Endothelial cell (in vitro differentiated cells): ENCODE measurements around the gene BARD1. TPM values are rescaled to one million over a fixed set of nuclear protein-coding genes. Genes with fewer than 3 reads are reported as not detected.
A peak's percentile ranks its signal among the peaks of the same experiment; 100 is the strongest.
"Not testable (repeated sequence)": the region's sequence is repeated elsewhere in the genome, so short reads cannot be mapped to it uniquely, and the experiment has no call there.

Experiments
- DNase-seq: peaks from one replicate; pipeline ENCODE4 v3.0.0; 2021; ENCODE audit warnings: low spot score
- H3K27ac Mint-ChIP-seq: one replicate; pipeline ENCODE4 v1.8.0; 2021; ENCODE audit warnings: mixed read lengths, inconsistent platforms; ENCODE audit not compliant: unreplicated experiment
- H3K27me3 Mint-ChIP-seq: one replicate; pipeline ENCODE4 v1.8.0; 2021; ENCODE audit warnings: mild to moderate bottlenecking, moderate library complexity, mixed read lengths, inconsistent platforms; ENCODE audit not compliant: unreplicated experiment
- H3K36me3 Mint-ChIP-seq: one replicate; pipeline ENCODE4 v1.8.0; 2021; ENCODE audit warnings: mild to moderate bottlenecking, low read depth, mixed read lengths, inconsistent platforms; ENCODE audit not compliant: unreplicated experiment
- H3K4me1 Mint-ChIP-seq: one replicate; pipeline ENCODE4 v1.8.0; 2021; ENCODE audit warnings: mild to moderate bottlenecking, mixed read lengths, inconsistent platforms; ENCODE audit not compliant: unreplicated experiment
- H3K4me3 Mint-ChIP-seq: one replicate; pipeline ENCODE4 v1.8.0; 2021; ENCODE audit warnings: mild to moderate bottlenecking, mixed read lengths, inconsistent platforms; ENCODE audit not compliant: unreplicated experiment
- H3K9me3 Mint-ChIP-seq: one replicate; pipeline ENCODE4 v1.8.0; 2021; ENCODE audit warnings: mixed read lengths, inconsistent platforms; ENCODE audit not compliant: unreplicated experiment
- total RNA-seq: library from RNA; stranded (reverse); fragmentation: NEBNext Ultra II Directional; extraction: Animal tissue kit (Norgen Biotek cat#: 25700); gene quantifications from one replicate; pipeline ENCODE4 v1.2.1, GENCODE V29; 2021; ENCODE audit not compliant: unreplicated experiment
- TF ChIP-seq, protein P1 (sequence below): fragments of 200-600 bp; sonication (generic); IDR thresholded peaks from one replicate; pipeline ENCODE4 v1.5.0; 2021; ENCODE audit warnings: antibody characterized with exemption; ENCODE audit not compliant: unreplicated experiment

Gene BARD1
- total RNA-seq, 1 donor from 2014 or later, result 22.0 TPM

DNA sequence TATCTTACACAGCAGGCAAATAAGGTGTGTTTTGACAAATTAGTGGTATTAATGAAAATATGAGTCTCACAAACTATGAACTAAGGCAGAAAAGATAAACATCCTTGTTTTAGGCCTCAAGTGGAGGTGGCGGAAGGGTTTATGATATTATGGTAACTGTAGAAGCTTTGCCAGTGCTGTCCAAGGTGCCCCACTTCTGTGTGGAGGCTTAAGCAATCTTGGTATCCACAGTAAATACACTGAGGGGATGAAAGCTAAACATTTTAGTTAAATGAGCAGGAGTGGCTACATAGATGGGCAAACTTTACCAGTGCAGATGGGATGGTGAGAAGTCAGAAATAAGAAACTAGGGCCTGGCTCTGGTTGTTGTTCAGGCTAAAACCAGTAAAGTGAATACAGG is 84.7 kb downstream of the BARD1 start:
- H3K36me3 Mint-ChIP-seq, result peaks cover 6% of the 10 kb centered on the region
- H3K4me3 Mint-ChIP-seq, result no peak overlapping the region
- H3K9me3 Mint-ChIP-seq, result no peaks in the 10 kb centered on the region
- H3K27ac Mint-ChIP-seq, result no peak overlapping the region
- TF ChIP-seq, protein P1, sequence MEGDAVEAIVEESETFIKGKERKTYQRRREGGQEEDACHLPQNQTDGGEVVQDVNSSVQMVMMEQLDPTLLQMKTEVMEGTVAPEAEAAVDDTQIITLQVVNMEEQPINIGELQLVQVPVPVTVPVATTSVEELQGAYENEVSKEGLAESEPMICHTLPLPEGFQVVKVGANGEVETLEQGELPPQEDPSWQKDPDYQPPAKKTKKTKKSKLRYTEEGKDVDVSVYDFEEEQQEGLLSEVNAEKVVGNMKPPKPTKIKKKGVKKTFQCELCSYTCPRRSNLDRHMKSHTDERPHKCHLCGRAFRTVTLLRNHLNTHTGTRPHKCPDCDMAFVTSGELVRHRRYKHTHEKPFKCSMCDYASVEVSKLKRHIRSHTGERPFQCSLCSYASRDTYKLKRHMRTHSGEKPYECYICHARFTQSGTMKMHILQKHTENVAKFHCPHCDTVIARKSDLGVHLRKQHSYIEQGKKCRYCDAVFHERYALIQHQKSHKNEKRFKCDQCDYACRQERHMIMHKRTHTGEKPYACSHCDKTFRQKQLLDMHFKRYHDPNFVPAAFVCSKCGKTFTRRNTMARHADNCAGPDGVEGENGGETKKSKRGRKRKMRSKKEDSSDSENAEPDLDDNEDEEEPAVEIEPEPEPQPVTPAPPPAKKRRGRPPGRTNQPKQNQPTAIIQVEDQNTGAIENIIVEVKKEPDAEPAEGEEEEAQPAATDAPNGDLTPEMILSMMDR, result no peak
- peaks cover 2% of the 10 kb centered on the region for H3K27me3 Mint-ChIP-seq
- no peak for DNase-seq
- H3K4me1 Mint-ChIP-seq, result no peaks in the 10 kb centered on the region

- H3K36me3 Mint-ChIP-seq, result peaks cover 25% of the 10 kb centered on the region
- H3K4me3 Mint-ChIP-seq, H3K9me3 Mint-ChIP-seq, H3K4me1 Mint-ChIP-seq, H3K27ac Mint-ChIP-seq, H3K27me3 Mint-ChIP-seq, DNase-seq: not testable (repeated sequence)
These were observed 91.6 kb downstream of the BARD1 start for GRCh38 chr2:214717837-214718236.

DNA sequence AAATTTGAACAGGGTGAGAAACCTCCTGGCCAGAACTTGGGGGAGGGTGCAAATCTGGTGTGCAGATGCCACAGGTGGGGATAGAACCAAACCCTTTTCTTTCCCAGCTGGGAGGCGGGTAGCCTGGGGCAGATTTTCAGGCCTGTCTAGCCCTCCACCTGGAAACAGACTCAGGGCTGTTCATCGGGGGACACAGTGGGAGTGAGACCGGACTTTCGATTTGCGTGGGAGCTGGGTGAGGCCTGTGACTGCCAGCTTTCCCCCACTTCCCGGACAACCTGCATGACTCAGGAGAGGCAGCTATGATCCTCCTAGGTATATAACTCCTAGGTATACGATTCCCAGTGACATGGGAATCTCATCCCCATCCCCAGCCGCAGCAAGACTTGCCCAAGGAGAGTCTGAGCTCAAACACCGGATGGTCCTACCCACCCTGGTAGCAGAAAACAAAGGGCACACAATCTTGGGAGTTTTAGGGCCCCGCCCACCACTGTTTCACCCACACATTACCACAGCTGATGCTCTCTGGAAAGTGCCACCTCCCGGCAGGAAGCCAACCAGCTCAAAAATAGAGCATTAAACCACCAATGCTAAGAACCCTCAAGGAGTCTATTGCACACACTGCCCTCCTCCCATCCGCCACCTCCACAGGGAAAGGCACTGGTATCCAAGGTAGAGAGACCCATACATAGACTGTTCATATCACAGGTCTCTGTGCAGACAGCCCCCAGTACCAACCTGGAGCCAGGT is 92.5 kb downstream of the BARD1 start:
- Mint-ChIP-seq H3K4me3 (peak overlapping the region; percentile 47), H3K27ac (no peak overlapping the region), H3K36me3 (peaks cover 25% of the 10 kb centered on the region), H3K27me3 (peaks cover 2% of the 10 kb centered on the region), H3K4me1 (no peaks in the 10 kb centered on the region), H3K9me3 (no peaks in the 10 kb centered on the region)
- DNase-seq, result no peak
- TF ChIP-seq, protein P1, result no peak

- peaks cover 19% of the 10 kb centered on the region for H3K36me3 Mint-ChIP-seq
- TF ChIP-seq, protein P1, result no peak
- no peak overlapping the region for H3K27ac Mint-ChIP-seq
- DNase-seq, result no peak
- no peak overlapping the region for H3K4me3 Mint-ChIP-seq
- peaks cover 2% of the 10 kb centered on the region for H3K27me3 Mint-ChIP-seq
- H3K9me3 Mint-ChIP-seq, result no peaks in the 10 kb centered on the region
- H3K4me1 Mint-ChIP-seq, result no peaks in the 10 kb centered on the region
These were observed 94.5 kb downstream of the BARD1 start for GRCh38 chr2:214715025-214715424.

- no peak for DNase-seq
- Mint-ChIP-seq H3K27ac (no peak overlapping the region), H3K4me3 (no peak overlapping the region), H3K9me3 (no peaks in the 10 kb centered on the region), H3K27me3 (peaks cover 2% of the 10 kb centered on the region), H3K36me3 (peaks cover 16% of the 10 kb centered on the region), H3K4me1 (no peaks in the 10 kb centered on the region)
- TF ChIP-seq, protein P1, result no peak
These were observed 96.2 kb downstream of the BARD1 start for GRCh38 chr2:214713080-214713830.
